Measurements from ENCODE around the gene IYD.

IYD gene

GRCh38 chr6:150343434-150343833 is 25.4 kb upstream of the IYD start:
- no peak overlapping the region for H2AFZ ChIP-seq (ENCODE audit: low read depth, low read length)
- no peak for TF ChIP-seq EZH2phosphoT487 (IDR thresholded peaks at IDR 0.05; ENCODE audit: low read depth)
- TF ChIP-seq, protein P1, sequence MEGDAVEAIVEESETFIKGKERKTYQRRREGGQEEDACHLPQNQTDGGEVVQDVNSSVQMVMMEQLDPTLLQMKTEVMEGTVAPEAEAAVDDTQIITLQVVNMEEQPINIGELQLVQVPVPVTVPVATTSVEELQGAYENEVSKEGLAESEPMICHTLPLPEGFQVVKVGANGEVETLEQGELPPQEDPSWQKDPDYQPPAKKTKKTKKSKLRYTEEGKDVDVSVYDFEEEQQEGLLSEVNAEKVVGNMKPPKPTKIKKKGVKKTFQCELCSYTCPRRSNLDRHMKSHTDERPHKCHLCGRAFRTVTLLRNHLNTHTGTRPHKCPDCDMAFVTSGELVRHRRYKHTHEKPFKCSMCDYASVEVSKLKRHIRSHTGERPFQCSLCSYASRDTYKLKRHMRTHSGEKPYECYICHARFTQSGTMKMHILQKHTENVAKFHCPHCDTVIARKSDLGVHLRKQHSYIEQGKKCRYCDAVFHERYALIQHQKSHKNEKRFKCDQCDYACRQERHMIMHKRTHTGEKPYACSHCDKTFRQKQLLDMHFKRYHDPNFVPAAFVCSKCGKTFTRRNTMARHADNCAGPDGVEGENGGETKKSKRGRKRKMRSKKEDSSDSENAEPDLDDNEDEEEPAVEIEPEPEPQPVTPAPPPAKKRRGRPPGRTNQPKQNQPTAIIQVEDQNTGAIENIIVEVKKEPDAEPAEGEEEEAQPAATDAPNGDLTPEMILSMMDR (IDR thresholded peaks at IDR 0.05; ENCODE audit: low read depth, low read length), result no peak
- H4K20me1 ChIP-seq (ENCODE audit: insufficient read depth, low read length), result no peaks in the 10 kb centered on the region
- H3K4me3 ChIP-seq (ENCODE audit: low read length), result no peak overlapping the region
- no peaks in the 10 kb centered on the region for H3K9me3 ChIP-seq (ENCODE audit: insufficient read depth, low read length)
- no peaks in the 10 kb centered on the region for H3K36me3 ChIP-seq (replicated peaks; ENCODE audit: low read depth, low read length)
- no peaks in the 10 kb centered on the region for H3K79me2 ChIP-seq (ENCODE audit: low read length)
- no peak overlapping the region for H3K27ac ChIP-seq (ENCODE audit: low read length)
- no peaks in the 10 kb centered on the region for H3K27me3 ChIP-seq (ENCODE audit: low read depth, low read length)
- no peak overlapping the region for H3K4me2 ChIP-seq (ENCODE audit: low read length)
- peaks cover 23% of the 10 kb centered on the region for H3K4me1 ChIP-seq (ENCODE audit: low read length)
- H3K9ac ChIP-seq (ENCODE audit: low read length), result no peak overlapping the region

GRCh38 chr6:150345781-150346180 is 23.0 kb upstream of the IYD start:
- Histone ChIP-seq H2AFZ (ENCODE audit: low read depth, low read length) (no peak overlapping the region), H3K4me3 (ENCODE audit: low read length) (no peak overlapping the region), H3K9me3 (ENCODE audit: insufficient read depth, low read length) (no peaks in the 10 kb centered on the region), H3K9ac (ENCODE audit: low read length) (no peak overlapping the region), H3K27me3 (ENCODE audit: low read depth, low read length) (no peaks in the 10 kb centered on the region), H3K4me1 (ENCODE audit: low read length) (peaks cover 24% of the 10 kb centered on the region), H3K79me2 (ENCODE audit: low read length) (no peaks in the 10 kb centered on the region), H3K36me3 (replicated peaks; ENCODE audit: low read depth, low read length) (no peaks in the 10 kb centered on the region), H3K27ac (ENCODE audit: low read length) (no peak overlapping the region), H3K4me2 (ENCODE audit: low read length) (peak overlapping the region; percentile 41), H4K20me1 (ENCODE audit: insufficient read depth, low read length) (no peaks in the 10 kb centered on the region)
- TF ChIP-seq EZH2phosphoT487 (IDR thresholded peaks at IDR 0.05; ENCODE audit: low read depth), result no peak
- TF ChIP-seq, protein P1 (IDR thresholded peaks at IDR 0.05; ENCODE audit: low read depth, low read length), result no peak

DNA sequence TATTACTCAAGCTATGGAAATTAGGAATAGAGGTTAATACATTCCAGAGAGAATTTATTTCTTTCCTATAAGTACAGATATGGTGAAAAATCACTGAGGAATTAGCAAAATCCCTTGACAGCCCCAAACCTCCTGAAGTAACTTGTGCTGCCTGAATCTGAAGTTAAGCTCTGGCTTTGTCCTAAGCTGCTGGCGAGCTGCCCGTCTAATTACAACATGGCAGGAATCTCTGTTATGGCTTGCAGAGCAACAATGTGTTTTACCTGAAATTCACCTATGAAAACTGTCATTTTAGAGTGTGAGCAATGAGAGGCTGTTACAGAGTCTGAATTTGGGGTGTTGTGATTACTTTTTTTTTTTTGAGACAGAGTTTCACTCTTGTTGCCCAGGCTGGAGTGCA is 22.5 kb upstream of the IYD start:
- H3K4me3 ChIP-seq (ENCODE audit: low read length), result no peak overlapping the region
- H3K9me3 ChIP-seq (ENCODE audit: insufficient read depth, low read length), result no peaks in the 10 kb centered on the region
- H3K27ac ChIP-seq (ENCODE audit: low read length), result no peak overlapping the region
- no peaks in the 10 kb centered on the region for H3K36me3 ChIP-seq (replicated peaks; ENCODE audit: low read depth, low read length)
- no peaks in the 10 kb centered on the region for H3K27me3 ChIP-seq (ENCODE audit: low read depth, low read length)
- no peaks in the 10 kb centered on the region for H4K20me1 ChIP-seq (ENCODE audit: insufficient read depth, low read length)
- no peak overlapping the region for H3K9ac ChIP-seq (ENCODE audit: low read length)
- H3K4me2 ChIP-seq (ENCODE audit: low read length), result no peak overlapping the region
- no peaks in the 10 kb centered on the region for H3K79me2 ChIP-seq (ENCODE audit: low read length)
- TF ChIP-seq EZH2phosphoT487 (IDR thresholded peaks at IDR 0.05; ENCODE audit: low read depth), result no peak
- TF ChIP-seq, protein P1 (IDR thresholded peaks at IDR 0.05; ENCODE audit: low read depth, low read length), result no peak
- peaks cover 24% of the 10 kb centered on the region for H3K4me1 ChIP-seq (ENCODE audit: low read length)
- H2AFZ ChIP-seq (ENCODE audit: low read depth, low read length), result no peak overlapping the region

GRCh38 chr6:150347845-150348244 is 21.0 kb upstream of the IYD start:
- peak overlapping the region; percentile 20; the same call in 1 of the 2 replicates for H3K4me2 ChIP-seq (ENCODE audit: low read length)
- peaks cover 24% of the 10 kb centered on the region for H3K4me1 ChIP-seq (ENCODE audit: low read length)
- H3K36me3 ChIP-seq (replicated peaks; ENCODE audit: low read depth, low read length), result no peaks in the 10 kb centered on the region
- no peaks in the 10 kb centered on the region for H3K9me3 ChIP-seq (ENCODE audit: insufficient read depth, low read length)
- no peaks in the 10 kb centered on the region for H4K20me1 ChIP-seq (ENCODE audit: insufficient read depth, low read length)
- no peak for TF ChIP-seq EZH2phosphoT487 (IDR thresholded peaks at IDR 0.05; ENCODE audit: low read depth)
- TF ChIP-seq, protein P1 (IDR thresholded peaks at IDR 0.05; ENCODE audit: low read depth, low read length), result no peak
- no peaks in the 10 kb centered on the region for H3K79me2 ChIP-seq (ENCODE audit: low read length)
- no peak overlapping the region for H3K27ac ChIP-seq (ENCODE audit: low read length)
- H3K4me3 ChIP-seq (ENCODE audit: low read length), result no peak overlapping the region
- peak overlapping the region; percentile 47; the same call in 1 of the 2 replicates for H2AFZ ChIP-seq (ENCODE audit: low read depth, low read length)
- no peak overlapping the region for H3K9ac ChIP-seq (ENCODE audit: low read length)
- no peaks in the 10 kb centered on the region for H3K27me3 ChIP-seq (ENCODE audit: low read depth, low read length)

Measured in OCI-LY3 (cell line).